ENCODE data around the gene ACKR1. TPM values are rescaled to one million over a fixed set of nuclear protein-coding genes. Genes with fewer than 3 reads are reported as not detected.

Gene ACKR1
- total and polyA plus RNA-seq, 4 donors, result 12.1 to 119 (median 53.1) TPM

DNA sequence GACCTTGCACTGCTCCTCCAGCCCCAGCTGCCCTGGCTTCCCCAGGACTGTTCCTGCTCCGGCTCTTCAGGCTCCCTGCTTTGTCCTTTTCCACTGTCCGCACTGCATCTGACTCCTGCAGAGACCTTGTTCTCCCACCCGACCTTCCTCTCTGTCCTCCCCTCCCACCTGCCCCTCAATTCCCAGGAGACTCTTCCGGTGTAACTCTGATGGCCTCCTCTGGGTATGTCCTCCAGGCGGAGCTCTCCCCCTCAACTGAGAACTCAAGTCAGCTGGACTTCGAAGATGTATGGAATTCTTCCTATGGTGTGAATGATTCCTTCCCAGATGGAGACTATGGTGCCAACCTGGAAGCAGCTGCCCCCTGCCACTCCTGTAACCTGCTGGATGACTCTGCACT is 550 bp downstream of the ACKR1 start:
- Histone ChIP-seq H3K36me3 (ENCODE audit: control insufficient read depth in 4 of 4, insufficient read depth in 4 of 4, low read length in 4 of 4) (no peaks in the 10 kb centered on the region), H3K9me3 (ENCODE audit: control insufficient read depth in 4 of 4, insufficient read depth in 3 of 4, low read length in 3 of 4) (no peaks in the 10 kb centered on the region), H3K4me1 (ENCODE audit: control insufficient read depth in 5 of 5, insufficient read depth in 5 of 5, low read length in 5 of 5) (peaks cover 0 to 16% (median 0%) of the 10 kb centered on the region in 5 donors), H3K27me3 (ENCODE audit: control insufficient read depth in 3 of 3, insufficient read depth in 3 of 3, low read length in 2 of 3) (peaks cover 0 to 11% (median 9%) of the 10 kb centered on the region in 3 donors), H3K4me3 (peak overlapping the region; percentile 14), H3K9ac (ENCODE audit: insufficient read depth in 1 of 2, low read length in 2 of 2) (no peak overlapping the region), H3K27ac (ENCODE audit: low read depth in 1 of 2, low read length in 1 of 2) (no peak overlapping the region)
- DNase-seq, result no peak
- 68 to 88% methylated on average over 6 of the region's 6 CpGs for WGBS, 2 donors
- no peak for ATAC-seq (ENCODE audit: insufficient read depth, low FRiP score)
- no peak for TF ChIP-seq CTCF (IDR thresholded peaks at IDR 0.05; ENCODE audit: control extremely low read depth, extremely low read depth)

- 91 to 96% methylated on average over 4 of the region's 4 CpGs for WGBS, 2 donors
- Histone ChIP-seq H3K27ac (ENCODE audit: low read depth in 1 of 2, low read length in 1 of 2) (peak overlapping the region in 1 of 2 donors; percentile 42), H3K36me3 (ENCODE audit: control insufficient read depth in 4 of 4, insufficient read depth in 4 of 4, low read length in 4 of 4) (no peaks in the 10 kb centered on the region), H3K9me3 (ENCODE audit: control insufficient read depth in 4 of 4, insufficient read depth in 3 of 4, low read length in 3 of 4) (no peaks in the 10 kb centered on the region), H3K4me3 (no peak overlapping the region), H3K27me3 (ENCODE audit: control insufficient read depth in 3 of 3, insufficient read depth in 3 of 3, low read length in 2 of 3) (peaks cover 0 to 18% (median 13%) of the 10 kb centered on the region in 3 donors), H3K9ac (ENCODE audit: insufficient read depth in 1 of 2, low read length in 2 of 2) (no peak overlapping the region), H3K4me1 (ENCODE audit: control insufficient read depth in 5 of 5, insufficient read depth in 5 of 5, low read length in 5 of 5) (peaks cover 0 to 16% (median 0%) of the 10 kb centered on the region in 5 donors)
- no peak for TF ChIP-seq CTCF (IDR thresholded peaks at IDR 0.05; ENCODE audit: control extremely low read depth, extremely low read depth)
- no peak for DNase-seq
- no peak for ATAC-seq (ENCODE audit: insufficient read depth, low FRiP score)
Observed at GRCh38 chr1:159206110-159206509, 1.4 kb downstream of the ACKR1 start.

- Histone ChIP-seq H3K4me3 (no peak overlapping the region), H3K9ac (ENCODE audit: insufficient read depth in 1 of 2, low read length in 2 of 2) (no peak overlapping the region), H3K9me3 (ENCODE audit: control insufficient read depth in 4 of 4, insufficient read depth in 3 of 4, low read length in 3 of 4) (no peaks in the 10 kb centered on the region), H3K36me3 (ENCODE audit: control insufficient read depth in 4 of 4, insufficient read depth in 4 of 4, low read length in 4 of 4) (no peaks in the 10 kb centered on the region), H3K27ac (ENCODE audit: low read depth in 1 of 2, low read length in 1 of 2) (no peak overlapping the region), H3K4me1 (ENCODE audit: control insufficient read depth in 5 of 5, insufficient read depth in 5 of 5, low read length in 5 of 5) (peaks cover 0 to 10% (median 0%) of the 10 kb centered on the region in 5 donors), H3K27me3 (ENCODE audit: control insufficient read depth in 3 of 3, insufficient read depth in 3 of 3, low read length in 2 of 3) (peaks cover 0 to 18% (median 14%) of the 10 kb centered on the region in 3 donors)
- 86 to 90% methylated on average over 5 of the region's 5 CpGs for WGBS, 2 donors
- no peak for TF ChIP-seq CTCF (IDR thresholded peaks at IDR 0.05; ENCODE audit: control extremely low read depth, extremely low read depth)
- no peak for DNase-seq
- no peak for ATAC-seq (ENCODE audit: insufficient read depth, low FRiP score)
Observed at GRCh38 chr1:159207080-159207479, 2.4 kb downstream of the ACKR1 start.

GRCh38 chr1:159207774-159208173 is 3.1 kb downstream of the ACKR1 start:
- 45 to 50% methylated on average over 8 of the region's 8 CpGs for WGBS, 2 donors
- H3K9ac ChIP-seq (ENCODE audit: insufficient read depth in 1 of 2, low read length in 2 of 2), result no peak overlapping the region
- DNase-seq (no peak), ATAC-seq (ENCODE audit: insufficient read depth, low FRiP score) (no peak)
- no peak overlapping the region for H3K4me3 ChIP-seq
- peaks cover 0 to 4% (median 0%) of the 10 kb centered on the region in 5 donors for H3K4me1 ChIP-seq (ENCODE audit: control insufficient read depth in 5 of 5, insufficient read depth in 5 of 5, low read length in 5 of 5)
- no peaks in the 10 kb centered on the region for H3K36me3 ChIP-seq (ENCODE audit: control insufficient read depth in 4 of 4, insufficient read depth in 4 of 4, low read length in 4 of 4)
- no peak for TF ChIP-seq CTCF (IDR thresholded peaks at IDR 0.05; ENCODE audit: control extremely low read depth, extremely low read depth)
- no peak overlapping the region for H3K27ac ChIP-seq (ENCODE audit: low read depth in 1 of 2, low read length in 1 of 2)
- no peaks in the 10 kb centered on the region for H3K9me3 ChIP-seq (ENCODE audit: control insufficient read depth in 4 of 4, insufficient read depth in 3 of 4, low read length in 3 of 4)
- peaks cover 0 to 18% (median 14%) of the 10 kb centered on the region in 3 donors for H3K27me3 ChIP-seq (ENCODE audit: control insufficient read depth in 3 of 3, insufficient read depth in 3 of 3, low read length in 2 of 3)
